GM13976 (cell line): ENCODE data around the gene DUS4L.
"Not testable (repeated sequence)": the region's sequence is repeated elsewhere in the genome, so short reads cannot be mapped to it uniquely, and the experiment has no call there.

ENCODE experiments used
- DNase-seq: peaks from one replicate; pipeline ENCODE4 v3.0.0; 2012; ENCODE audit warnings: low spot score
- in situ Hi-C: fragments of 300-500 bp; cut with MboI; formaldehyde crosslinking; loops from one replicate; pipeline ENCODE4 v1.12.0; 2022; ENCODE audit warnings: low sequenced_read_pairs, mixed read lengths, inconsistent platforms; ENCODE audit not compliant: unreplicated experiment
- TF ChIP-seq, protein P1 (sequence below): IDR thresholded peaks from 2 replicates; pipeline ENCODE4 v1.5.1; 2012; ENCODE audit warnings: borderline replicate concordance, mild to moderate bottlenecking; ENCODE audit not compliant: insufficient read depth; ENCODE audit errors: extremely low read depth, missing control alignments, control extremely low read depth

Gene DUS4L, protein sequence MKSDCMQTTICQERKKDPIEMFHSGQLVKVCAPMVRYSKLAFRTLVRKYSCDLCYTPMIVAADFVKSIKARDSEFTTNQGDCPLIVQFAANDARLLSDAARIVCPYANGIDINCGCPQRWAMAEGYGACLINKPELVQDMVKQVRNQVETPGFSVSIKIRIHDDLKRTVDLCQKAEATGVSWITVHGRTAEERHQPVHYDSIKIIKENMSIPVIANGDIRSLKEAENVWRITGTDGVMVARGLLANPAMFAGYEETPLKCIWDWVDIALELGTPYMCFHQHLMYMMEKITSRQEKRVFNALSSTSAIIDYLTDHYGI

DNA sequence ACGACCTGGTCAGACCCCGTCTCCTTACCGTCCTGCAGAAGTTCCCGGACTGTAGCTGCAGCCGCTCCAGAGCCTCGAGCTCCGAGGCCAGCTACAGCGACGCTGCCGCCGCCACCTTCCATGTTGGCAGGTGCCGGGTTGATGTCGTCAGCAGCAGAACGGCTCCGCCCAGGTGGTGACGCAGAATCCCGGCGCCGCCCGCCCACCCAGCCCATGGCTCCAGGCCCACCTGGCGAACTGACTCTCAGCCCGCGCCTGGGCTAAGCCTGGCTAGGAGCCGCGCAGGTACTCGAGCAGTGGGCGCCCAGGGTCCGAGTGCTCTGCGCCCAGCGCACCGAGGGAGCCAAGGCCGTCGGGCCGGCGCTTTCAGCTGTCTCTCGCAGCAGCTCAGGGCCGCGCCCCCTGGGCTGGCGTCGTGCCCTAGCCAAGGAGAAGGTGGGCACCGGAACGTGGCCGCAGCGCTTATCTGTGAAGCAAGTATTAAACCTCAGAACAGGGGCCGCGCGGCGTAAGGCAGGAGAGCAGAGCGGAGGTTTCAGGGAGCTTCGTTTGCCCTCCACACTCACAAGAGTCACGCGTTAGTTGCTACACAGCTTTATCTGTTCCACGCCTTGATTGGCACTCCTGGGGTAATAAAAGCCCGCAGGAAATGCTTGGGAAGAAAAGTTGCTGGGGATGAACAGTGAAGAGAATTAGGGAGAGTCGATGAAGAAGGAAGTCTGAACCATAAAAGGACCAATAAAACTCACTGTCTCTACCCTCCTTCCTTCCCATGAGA lies at the start of gene DUS4L, which contains the start of gene COG5:
Gene DUS4L, plus strand, starts transcription at position 197 of the 778 bp plus-strand sequence. CDS start 3,100 bp downstream, outside the sequence.
Gene COG5, minus strand, starts transcription at position 146 of the 778 bp plus-strand sequence. Its CDS starts 24 bp downstream, at position 122.
- in situ Hi-C loops, result no loop called here
- TF ChIP-seq, protein P1, sequence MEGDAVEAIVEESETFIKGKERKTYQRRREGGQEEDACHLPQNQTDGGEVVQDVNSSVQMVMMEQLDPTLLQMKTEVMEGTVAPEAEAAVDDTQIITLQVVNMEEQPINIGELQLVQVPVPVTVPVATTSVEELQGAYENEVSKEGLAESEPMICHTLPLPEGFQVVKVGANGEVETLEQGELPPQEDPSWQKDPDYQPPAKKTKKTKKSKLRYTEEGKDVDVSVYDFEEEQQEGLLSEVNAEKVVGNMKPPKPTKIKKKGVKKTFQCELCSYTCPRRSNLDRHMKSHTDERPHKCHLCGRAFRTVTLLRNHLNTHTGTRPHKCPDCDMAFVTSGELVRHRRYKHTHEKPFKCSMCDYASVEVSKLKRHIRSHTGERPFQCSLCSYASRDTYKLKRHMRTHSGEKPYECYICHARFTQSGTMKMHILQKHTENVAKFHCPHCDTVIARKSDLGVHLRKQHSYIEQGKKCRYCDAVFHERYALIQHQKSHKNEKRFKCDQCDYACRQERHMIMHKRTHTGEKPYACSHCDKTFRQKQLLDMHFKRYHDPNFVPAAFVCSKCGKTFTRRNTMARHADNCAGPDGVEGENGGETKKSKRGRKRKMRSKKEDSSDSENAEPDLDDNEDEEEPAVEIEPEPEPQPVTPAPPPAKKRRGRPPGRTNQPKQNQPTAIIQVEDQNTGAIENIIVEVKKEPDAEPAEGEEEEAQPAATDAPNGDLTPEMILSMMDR, result no peak

DNA sequence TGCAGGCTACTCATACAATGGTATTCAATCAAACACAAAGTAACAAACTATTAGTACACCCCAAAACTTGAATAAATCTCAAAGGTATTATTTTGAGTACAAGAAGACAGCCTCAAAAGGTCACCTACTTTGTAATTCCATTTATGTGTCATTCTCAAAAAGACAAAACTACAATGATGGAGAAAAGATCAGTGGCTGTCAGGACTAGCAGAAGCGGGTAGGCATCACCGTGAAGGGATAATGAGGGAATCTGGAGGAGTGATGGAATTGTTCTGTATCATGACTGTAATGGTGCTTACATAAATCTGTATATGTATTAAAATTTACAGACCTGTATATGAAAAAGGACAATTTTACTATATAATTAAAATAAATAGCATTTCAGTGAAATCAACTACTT lies 37.1 kb upstream of the DUS4L start:
- in situ Hi-C loops, result no loop called here
- no peak for DNase-seq

More for the DNA sequence above, at the start of gene DUS4L, which contains the start of gene COG5:
- DNase-seq, result peak; percentile 92

DNA sequence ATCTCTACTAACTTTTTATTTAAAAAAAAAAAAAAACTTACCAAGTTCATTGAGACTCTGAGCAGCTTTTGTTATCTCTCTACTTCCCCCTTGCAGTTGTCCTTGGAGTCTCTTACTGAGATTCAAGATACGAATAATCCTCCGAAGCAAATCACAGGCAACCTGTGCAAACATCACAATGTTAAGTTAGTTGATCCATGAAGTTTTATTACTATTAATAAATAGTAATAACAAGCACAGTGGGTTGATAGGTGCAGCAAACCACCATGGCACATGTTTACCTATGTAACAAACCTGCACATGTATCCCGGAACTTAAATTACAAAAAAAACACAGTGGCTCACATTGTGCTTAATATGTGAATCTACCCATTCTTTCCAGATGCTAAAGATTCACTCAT lies 36.6 kb upstream of the DUS4L start:
- in situ Hi-C loops, result no loop called here
- TF ChIP-seq, protein P1, result no peak
- no peak for DNase-seq

More for the DNA sequence above, 37.1 kb upstream of the DUS4L start:
- TF ChIP-seq, protein P1, result no peak

DNA sequence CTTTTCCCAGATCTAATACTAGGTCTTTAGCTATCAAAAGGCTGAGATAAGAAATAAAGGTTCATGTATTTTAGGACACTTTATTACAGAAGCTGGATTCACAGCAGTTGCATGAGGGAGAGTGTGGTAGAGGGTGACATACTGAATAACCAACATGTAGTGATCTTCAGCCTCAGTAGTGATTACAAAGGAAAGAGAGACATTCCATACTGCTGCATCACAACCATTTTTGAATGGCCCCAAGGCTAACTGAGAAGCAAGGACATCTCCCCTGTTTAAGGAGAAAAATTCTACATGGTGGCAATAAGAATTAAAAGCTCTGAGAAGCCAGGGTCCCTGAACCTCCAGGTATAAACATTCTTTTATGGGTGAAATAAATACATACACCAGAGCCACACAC lies 35.3 kb upstream of the DUS4L start:
- TF ChIP-seq, protein P1, result no peak
- in situ Hi-C loops, result no loop called here
- DNase-seq, result no peak

DNA sequence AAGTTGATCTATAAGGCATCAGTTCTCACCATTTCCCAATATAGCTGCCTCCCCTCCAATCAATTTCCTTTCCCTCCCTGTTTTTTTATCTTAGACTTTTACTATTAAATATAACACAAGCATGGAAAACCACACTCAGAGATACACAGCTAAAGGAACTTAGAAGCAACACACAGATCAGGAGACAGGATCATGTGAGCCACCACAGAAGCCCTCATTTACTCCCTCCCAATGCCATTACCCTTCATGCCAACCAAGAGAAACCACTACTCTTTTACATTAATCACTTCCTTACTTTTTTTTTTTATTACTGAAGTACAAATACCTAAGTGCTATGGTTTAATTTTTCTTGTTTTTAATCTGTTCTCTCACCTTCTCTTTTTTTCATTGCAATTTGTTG lies 33.0 kb upstream of the DUS4L start:
- DNase-seq, result no peak
- TF ChIP-seq, protein P1, result no peak
- in situ Hi-C loops, result no loop called here

DNA sequence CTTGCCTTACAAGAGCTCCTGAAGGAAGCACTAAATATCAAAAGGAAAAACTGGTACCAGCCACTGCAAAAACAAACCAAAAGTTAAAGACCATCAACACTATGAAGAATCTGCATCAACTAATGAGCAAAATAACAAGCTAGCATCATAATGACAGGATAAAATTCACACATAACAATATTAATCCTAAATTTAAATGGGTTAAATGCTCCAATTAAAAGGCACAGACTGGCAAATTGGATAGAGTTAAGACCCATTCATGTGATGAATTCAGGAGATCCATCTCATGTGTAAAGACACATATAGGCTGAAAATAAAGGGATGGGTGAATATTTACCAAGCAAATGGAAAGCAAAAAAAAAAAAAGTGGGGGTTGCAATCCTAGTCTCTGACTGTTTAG lies 29.6 kb upstream of the DUS4L start:
- TF ChIP-seq, protein P1, result no peak
- in situ Hi-C loops, result no loop called here
- DNase-seq, result no peak

DNA sequence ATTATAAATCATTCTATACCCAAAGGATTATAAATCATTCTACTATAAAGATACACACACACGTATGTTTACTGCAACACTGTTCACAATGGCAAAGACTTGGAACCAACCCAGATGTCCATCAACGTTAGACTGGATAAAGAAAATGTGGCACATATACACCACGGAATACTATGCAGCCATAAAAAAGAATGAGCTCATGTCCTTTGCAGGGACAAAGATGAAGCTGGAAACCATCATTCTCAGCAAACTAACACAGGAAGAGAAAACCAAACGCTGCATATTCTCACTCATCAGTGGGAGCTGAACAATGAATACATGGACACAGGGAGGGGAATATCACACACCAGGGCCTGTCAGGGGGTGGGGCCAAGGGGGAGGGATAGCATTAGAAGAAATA lies 26.5 kb upstream of the DUS4L start:
- DNase-seq, in situ Hi-C loops: not testable (repeated sequence)
